IPS DF 6.9 (cell line): Measurements from ENCODE around the gene HPCAL1.

Source experiments
- DNase-seq: peaks from one replicate; pipeline ENCODE4 v3.0.0-alpha.2; 2013; ENCODE audit warnings: low read depth, low spot score
- H3K27ac ChIP-seq: one replicate; pipeline ENCODE4 v1.5.1; 2013; ENCODE audit warnings: low read length, control low read depth
- H3K27me3 ChIP-seq: 2 replicates; pipeline ENCODE4 v1.6.1; 2013; ENCODE audit warnings: mild to moderate bottlenecking, low read length; ENCODE audit not compliant: control insufficient read depth, insufficient read depth
- H3K36me3 ChIP-seq: 2 replicates; pipeline ENCODE4 v1.6.1; 2013; ENCODE audit warnings: low read length; ENCODE audit not compliant: control insufficient read depth, insufficient read depth
- H3K4me1 ChIP-seq: 2 replicates; pipeline ENCODE4 v1.6.1; 2013; ENCODE audit warnings: low read length; ENCODE audit not compliant: control insufficient read depth, insufficient read depth
- H3K4me3 ChIP-seq: 2 replicates; pipeline ENCODE4 v1.5.1; 2013; ENCODE audit warnings: mild to moderate bottlenecking, low read length
- H3K9me3 ChIP-seq: 2 replicates; pipeline ENCODE4 v1.6.1; 2013; ENCODE audit warnings: low read length, inconsistent platforms; ENCODE audit not compliant: control insufficient read depth, insufficient read depth
- WGBS: extraction: QIAGEN DNeasy Blood & Tissue Kit; methylation state at CpG from one replicate; pipeline ENCODE4 v1.1.7; 2013; ENCODE audit warnings: mixed read lengths, missing lambda C conversion rate; ENCODE audit not compliant: insufficient read length, insufficient coverage; 5-methylcytosine and 5-hydroxymethylcytosine counted together

HPCAL1 gene

GRCh38 chr2:10446631-10447030, 143.9 kb downstream of the HPCAL1 start:
- no peak overlapping the region for H3K27ac ChIP-seq
- peaks cover 7% of the 10 kb centered on the region for H3K4me1 ChIP-seq
- WGBS: no CpG with 5 or more reads among the region's 6 CpGs
- DNase-seq: no peak
- H3K27me3 ChIP-seq: peaks cover 6% of the 10 kb centered on the region; the same call in 1 of the 2 replicates
- no peak overlapping the region for H3K4me3 ChIP-seq
- no peaks in the 10 kb centered on the region for H3K9me3 ChIP-seq
- no peaks in the 10 kb centered on the region for H3K36me3 ChIP-seq

DNA sequence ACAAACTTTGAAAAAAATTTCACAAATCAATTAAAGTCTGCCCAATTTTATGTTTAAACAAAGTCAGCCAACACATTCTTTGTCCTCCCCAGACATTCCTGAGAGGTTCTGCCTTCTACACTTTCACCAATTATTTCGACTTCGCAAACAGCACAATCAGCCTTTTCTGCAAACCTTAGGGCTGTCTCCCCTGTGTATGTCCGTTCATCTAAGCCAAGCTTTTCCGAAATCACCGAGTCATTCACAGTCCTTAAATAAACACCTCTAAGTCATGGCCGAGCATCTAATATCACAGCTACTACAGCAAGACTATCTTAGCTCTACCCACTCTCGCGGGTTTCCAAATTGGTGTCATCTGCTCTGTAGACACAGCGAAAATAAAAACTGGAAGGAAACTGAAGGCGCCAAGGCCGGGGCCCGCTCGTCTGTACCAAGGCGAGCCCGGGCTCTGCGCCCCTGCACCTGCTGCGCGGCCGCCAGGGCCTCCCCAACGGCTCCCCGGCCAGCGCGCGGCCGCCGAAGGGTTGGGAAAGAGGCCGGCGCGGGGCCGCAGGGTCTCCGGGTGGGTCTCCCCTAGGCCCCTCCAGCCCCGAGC, 144.7 kb downstream of the HPCAL1 start:
- DNase-seq: no peak
- no peaks in the 10 kb centered on the region for H3K36me3 ChIP-seq
- H3K4me3 ChIP-seq: peak overlapping the region; percentile 32
- WGBS: no CpG with 5 or more reads among the region's 32 CpGs
- H3K27me3 ChIP-seq: peaks cover 6% of the 10 kb centered on the region; the same call in 1 of the 2 replicates
- H3K4me1 ChIP-seq: peaks cover 7% of the 10 kb centered on the region
- no peak overlapping the region for H3K27ac ChIP-seq
- H3K9me3 ChIP-seq: no peaks in the 10 kb centered on the region

DNA sequence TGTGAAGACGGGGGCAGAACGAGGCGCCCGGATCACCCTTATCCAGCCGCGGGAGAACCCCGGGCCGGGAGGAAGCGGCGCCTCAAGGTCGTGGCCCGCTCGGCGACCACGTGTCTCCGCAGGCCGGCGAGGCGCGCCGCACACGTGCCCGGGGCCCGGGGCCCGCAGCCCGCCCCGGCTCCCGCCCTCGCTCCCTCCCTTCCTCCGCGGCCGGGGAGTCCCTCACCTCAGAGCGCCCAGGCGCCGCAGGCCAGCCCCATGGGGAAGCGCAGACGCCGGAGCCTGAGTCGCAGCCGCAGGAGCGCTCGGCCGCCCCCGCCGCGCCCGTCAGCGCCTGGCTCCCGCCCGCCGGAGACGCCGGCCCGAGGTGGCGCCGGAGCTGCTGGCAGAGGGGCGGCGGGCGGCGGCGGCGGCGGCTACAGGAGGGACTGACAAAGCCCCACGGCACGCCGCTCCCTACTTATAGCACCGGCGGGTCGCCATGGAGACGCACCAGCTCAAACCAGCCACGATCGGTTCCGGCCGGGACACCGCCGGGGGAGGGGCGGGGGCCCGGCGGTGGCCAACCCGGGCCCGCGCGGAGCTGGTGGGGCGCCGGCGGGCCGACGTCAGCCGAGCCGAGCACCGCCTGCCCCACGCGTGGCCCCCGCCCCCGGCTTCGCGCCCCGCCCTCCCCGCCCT, 145.3 kb downstream of the HPCAL1 start, which contains the start of gene ODC1:
ODC1 (minus strand) TSS at position 433 of the 681 bp plus-strand sequence. CDS start 3,295 bp downstream, outside the sequence.
- no peak for DNase-seq
- peaks cover 7% of the 10 kb centered on the region for H3K4me1 ChIP-seq
- no peaks in the 10 kb centered on the region for H3K36me3 ChIP-seq
- H3K27ac ChIP-seq: no peak within 1 kb of the TSS
- H3K9me3 ChIP-seq: no peaks in the 10 kb centered on the region
- no CpG with 5 or more reads among the region's 99 CpGs for WGBS
- peaks cover 6% of the 10 kb centered on the region; the same call in 1 of the 2 replicates for H3K27me3 ChIP-seq
- H3K4me3 ChIP-seq: peak within 1 kb of the TSS; percentile 32

- Histone ChIP-seq H3K4me3 (peak overlapping the region; percentile 30; the same call in 1 of the 2 replicates), H3K27ac (no peak overlapping the region), H3K9me3 (no peaks in the 10 kb centered on the region), H3K27me3 (peaks cover 6% of the 10 kb centered on the region; the same call in 1 of the 2 replicates), H3K4me1 (peaks cover 7% of the 10 kb centered on the region), H3K36me3 (no peaks in the 10 kb centered on the region)
- peak; percentile 63 for DNase-seq
- WGBS: no CpG with 5 or more reads among the region's 73 CpGs
These were observed 146.1 kb downstream of the HPCAL1 start for GRCh38 chr2:10448576-10449485.

- Histone ChIP-seq H3K27me3 (peaks cover 6% of the 10 kb centered on the region; the same call in 1 of the 2 replicates), H3K36me3 (no peaks in the 10 kb centered on the region), H3K4me1 (peaks cover 7% of the 10 kb centered on the region), H3K9me3 (no peaks in the 10 kb centered on the region), H3K4me3 (no peak overlapping the region), H3K27ac (no peak overlapping the region)
- no CpG with 5 or more reads among the region's 5 CpGs for WGBS
- DNase-seq: no peak
These were observed 146.8 kb downstream of the HPCAL1 start for GRCh38 chr2:10449486-10449831.

DNA sequence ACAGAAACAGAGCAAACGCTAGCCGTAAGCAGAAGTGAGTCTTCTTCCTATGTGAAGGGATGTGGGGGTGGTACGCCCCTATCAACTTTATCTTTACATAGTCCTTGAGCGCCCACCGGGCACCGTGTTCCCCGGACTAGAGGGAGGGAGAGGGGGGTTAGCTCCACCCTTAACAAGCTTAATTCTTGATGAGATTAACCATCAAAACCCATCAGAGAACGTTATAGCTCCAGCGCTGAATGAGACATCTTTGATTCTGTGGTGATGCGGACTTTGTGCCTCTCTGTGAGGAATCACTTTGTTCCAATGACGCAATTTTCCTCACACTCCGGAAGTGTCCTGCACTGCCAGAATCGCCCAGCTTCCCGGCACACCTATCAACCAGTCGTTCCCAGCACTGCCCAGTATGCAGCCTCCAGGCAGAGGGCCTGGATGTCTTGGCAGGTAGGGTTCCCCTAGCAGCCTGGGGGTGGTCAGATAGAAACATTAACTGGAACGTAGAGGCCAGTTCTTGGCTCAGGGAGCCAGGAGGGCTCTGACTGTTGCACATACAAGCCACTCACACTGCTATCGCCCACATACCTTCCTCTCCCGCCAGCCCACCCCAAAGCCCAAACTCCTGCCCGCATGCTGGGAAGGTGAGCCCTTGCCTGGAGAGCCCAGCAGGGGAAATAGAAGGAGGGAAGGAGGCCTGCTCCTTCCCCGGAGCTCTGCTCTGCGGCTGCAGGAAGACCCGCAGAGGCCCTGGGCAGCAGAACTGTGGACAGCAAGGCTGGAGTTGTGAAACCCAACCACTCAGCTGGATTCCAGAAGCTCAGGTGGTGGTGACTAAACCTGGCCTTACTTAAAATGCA, 147.4 kb downstream of the HPCAL1 start:
- H3K9me3 ChIP-seq: no peaks in the 10 kb centered on the region
- no peak for DNase-seq
- H3K4me1 ChIP-seq: peaks cover 7% of the 10 kb centered on the region
- no peaks in the 10 kb centered on the region for H3K36me3 ChIP-seq
- no CpG with 5 or more reads among the region's 22 CpGs for WGBS
- H3K4me3 ChIP-seq: no peak overlapping the region
- peaks cover 6% of the 10 kb centered on the region; the same call in 1 of the 2 replicates for H3K27me3 ChIP-seq
- no peak overlapping the region for H3K27ac ChIP-seq

GRCh38 chr2:10451819-10452218, 149.1 kb downstream of the HPCAL1 start:
- Histone ChIP-seq H3K4me1 (peaks cover 7% of the 10 kb centered on the region), H3K27ac (no peak overlapping the region), H3K4me3 (no peak overlapping the region), H3K9me3 (no peaks in the 10 kb centered on the region), H3K36me3 (no peaks in the 10 kb centered on the region), H3K27me3 (peaks cover 6% of the 10 kb centered on the region; the same call in 1 of the 2 replicates)
- WGBS: no CpG with 5 or more reads among the region's 6 CpGs
- DNase-seq: no peak

DNA sequence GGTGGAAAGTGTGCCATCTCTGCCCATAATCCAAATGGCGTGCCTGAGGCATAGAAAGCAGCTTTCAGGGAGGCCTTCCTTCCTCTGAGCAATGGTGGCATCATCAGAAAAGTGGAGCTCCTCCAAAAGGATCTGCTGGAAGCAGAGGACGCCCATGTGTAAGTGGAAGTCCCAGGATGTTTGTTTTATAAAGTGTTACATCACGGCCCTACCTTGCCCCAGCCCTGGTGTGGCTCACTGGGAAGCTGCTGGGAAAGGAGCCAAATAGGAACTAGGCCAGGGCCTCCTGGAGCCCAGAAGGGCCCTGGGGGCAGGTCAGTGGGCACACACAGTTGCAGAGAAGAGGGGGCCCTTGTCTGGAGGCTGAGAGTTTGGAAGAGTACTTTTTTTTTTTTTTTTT, 149.6 kb downstream of the HPCAL1 start:
- Histone ChIP-seq H3K27ac (no peak overlapping the region), H3K27me3 (peaks cover 5% of the 10 kb centered on the region; the same call in 1 of the 2 replicates), H3K4me3 (no peak overlapping the region), H3K36me3 (no peaks in the 10 kb centered on the region), H3K9me3 (no peaks in the 10 kb centered on the region), H3K4me1 (peaks cover 6% of the 10 kb centered on the region)
- WGBS: no CpG with 5 or more reads among the region's 3 CpGs
- no peak for DNase-seq

DNA sequence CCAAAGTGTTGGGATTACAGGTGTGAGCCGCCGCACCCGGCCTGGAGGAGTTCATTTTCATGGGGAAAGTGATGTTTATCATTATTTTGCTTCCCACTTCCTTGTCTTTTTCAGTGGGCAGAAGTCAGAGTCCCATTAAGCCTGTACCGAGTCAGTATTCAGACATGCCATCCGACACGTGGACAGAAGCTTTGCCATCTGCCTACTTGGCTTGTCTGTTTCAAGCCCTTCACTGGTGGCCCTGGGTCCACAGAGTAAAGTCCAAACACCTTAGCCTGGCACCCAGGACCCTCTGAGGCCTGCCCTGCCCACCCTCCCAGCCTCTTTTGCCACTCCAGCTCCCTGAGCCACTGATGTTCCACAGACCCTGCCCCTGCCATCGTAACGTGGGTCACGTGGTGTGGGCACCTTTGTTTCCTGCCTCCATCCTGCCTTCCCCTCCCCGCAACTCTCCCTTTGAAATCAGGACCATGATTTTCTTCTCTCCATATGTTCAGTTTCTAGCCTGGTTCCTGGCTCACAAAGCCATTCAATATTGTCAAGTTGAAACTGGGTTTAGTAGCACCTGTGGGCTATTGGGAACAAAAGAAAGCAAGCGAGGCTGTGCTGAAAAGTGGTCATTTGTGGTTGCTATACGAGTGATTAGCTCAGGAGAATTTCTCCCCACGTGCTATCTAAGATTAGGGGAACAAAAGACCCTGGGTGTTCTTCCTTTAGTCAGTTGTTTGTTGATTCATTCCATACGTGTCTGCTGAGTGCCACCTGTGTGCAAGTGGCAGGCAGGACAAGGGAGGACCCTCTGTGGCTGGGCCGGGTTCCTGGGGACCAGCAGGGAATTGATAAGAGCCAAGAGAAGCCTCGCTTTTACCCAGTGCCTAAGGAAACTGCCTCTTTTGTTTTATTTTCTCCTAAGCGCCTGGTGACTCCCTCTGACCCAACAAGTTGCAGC, 150.5 kb downstream of the HPCAL1 start:
- H3K9me3 ChIP-seq: no peaks in the 10 kb centered on the region
- WGBS: no CpG with 5 or more reads among the region's 17 CpGs
- peaks cover 3% of the 10 kb centered on the region; the same call in 1 of the 2 replicates for H3K4me1 ChIP-seq
- no peak for DNase-seq
- peaks cover 3% of the 10 kb centered on the region; the same call in 1 of the 2 replicates for H3K27me3 ChIP-seq
- H3K4me3 ChIP-seq: no peak overlapping the region
- no peak overlapping the region for H3K27ac ChIP-seq
- no peaks in the 10 kb centered on the region for H3K36me3 ChIP-seq
